A549 (cell line): ENCODE measurements around the gene SPATA12. TPM values are rescaled to one million over a fixed set of nuclear protein-coding genes. Genes with fewer than 3 reads are reported as not detected.

Source experiments
- ATAC-seq, 2 experiments: fragments of 200-7000 bp in 1 of 2; fragments of >200 bp in 1 of 2; cut with Nextera tagmentation in 1 of 2; cut with Tn5 transposase in 1 of 2; 3 replicates each; pipeline versions ENCODE4 v1.8.0 to v1.9.1; 2018 to 2020; ENCODE audit warnings: mild to moderate bottlenecking in 1 of 2, moderate library complexity in 1 of 2
- CTCF ChIA-PET: fragments of 300-600 bp; sonication (Branson Sonifier 250); formaldehyde crosslinking; extraction: SDS; loops from one replicate; lab custom pipeline; 2021; ENCODE audit warnings: antibody characterized with exemption, inconsistent platforms; lab: Yijun Ruan, JAX
- POLR2A ChIA-PET: fragments of 350-600 bp; formaldehyde crosslinking; extraction: SDS; loops from one replicate; lab custom pipeline; 2021; ENCODE audit warnings: antibody characterized with exemption, inconsistent platforms; lab: Yijun Ruan, JAX
- DNase-seq, 2 experiments: peaks; one replicate each; pipeline versions ENCODE4 v3.0.0 to v3.0.0-alpha.2; 2011 to 2016; ENCODE audit warnings: low read depth in 1 of 2, low spot score in 1 of 2
- FAIRE-seq: peaks from 2 replicates; lab custom pipeline; 2011; peaks lifted over from hg19 to GRCh38; lab: Jason Lieb, UNC
- H3K27ac ChIP-seq, 2 experiments: fragments of >200 bp; sonication (Bioruptor Twin); formaldehyde crosslinking; 3 replicates each; pipeline ENCODE4 v1.5.1; 2016 to 2017
- H3K4me1 ChIP-seq: fragments of >200 bp; sonication (Bioruptor Twin); formaldehyde crosslinking; 3 replicates; pipeline ENCODE4 v1.6.1; 2016
- H3K4me2 ChIP-seq: fragments of >200 bp; sonication (Bioruptor Twin); formaldehyde crosslinking; 3 replicates; pipeline ENCODE4 v1.6.1; 2016
- H3K4me3 ChIP-seq: fragments of >200 bp; sonication (Bioruptor Twin); formaldehyde crosslinking; 3 replicates; pipeline ENCODE4 v1.5.1; 2016
- H3K9me3 ChIP-seq: fragments of >200 bp; sonication (Bioruptor Twin); formaldehyde crosslinking; 3 replicates; pipeline ENCODE4 v1.6.1; 2016
- BCL3 ChIP-seq: fragments of >200 bp; sonication (Bioruptor Twin); formaldehyde crosslinking; IDR thresholded peaks from 3 replicates; pipeline ENCODE4 v1.6.1; 2016
- BHLHE40 ChIP-seq: IDR thresholded peaks from 2 replicates; pipeline ENCODE4 v1.6.1; 2012; ENCODE audit warnings: low read depth, low read length, inconsistent platforms
- CBX8 ChIP-seq: fragments of 200-600 bp; sonication (generic); IDR thresholded peaks from 2 replicates; pipeline ENCODE4 v1.6.1; 2016
- CEBPB ChIP-seq, 2 experiments: fragments of >200 bp in 1 of 2; sonication (Bioruptor Twin) in 1 of 2; formaldehyde crosslinking in 1 of 2; IDR thresholded peaks; 2 replicates each; pipeline ENCODE4 v1.6.1; 2012 to 2016
- CHD2 ChIP-seq: fragments of 150-350 bp; IDR thresholded peaks from 2 replicates; pipeline ENCODE4 v1.6.1; 2014; ENCODE audit warnings: low read length; ENCODE audit not compliant: partially characterized antibody
- CHD4 ChIP-seq: fragments of 200-600 bp; sonication (generic); IDR thresholded peaks from 2 replicates; pipeline ENCODE4 v1.6.1; 2016; ENCODE audit warnings: antibody characterized with exemption, mild to moderate bottlenecking, borderline replicate concordance
- CTCF ChIP-seq: fragments of >200 bp; sonication (Bioruptor Twin); formaldehyde crosslinking; IDR thresholded peaks from 3 replicates; pipeline ENCODE4 v1.5.1; 2016
- E2F6 ChIP-seq: IDR thresholded peaks from 2 replicates; pipeline ENCODE4 v1.6.1; 2012; ENCODE audit warnings: low read depth, borderline replicate concordance
- EHF ChIP-seq: fragments of 250-450 bp; sonication (Bioruptor Pico); IDR thresholded peaks from 2 replicates; pipeline ENCODE4 v1.5.0; 2020; ENCODE audit warnings: mild to moderate bottlenecking
- EHMT2 ChIP-seq: fragments of 200-600 bp; sonication (generic); IDR thresholded peaks from 2 replicates; pipeline ENCODE4 v1.6.1; 2016; ENCODE audit warnings: antibody characterized with exemption, low read depth, mild to moderate bottlenecking, moderate library complexity
- EP300 ChIP-seq, 2 experiments: fragments of >200 bp; sonication (Bioruptor Twin); formaldehyde crosslinking; IDR thresholded peaks; 2 replicates in 1 of 2; 3 replicates in 1 of 2; pipeline ENCODE4 v1.6.1; 2016 to 2017
- ESRRA ChIP-seq: fragments of 150-350 bp; IDR thresholded peaks from 2 replicates; pipeline ENCODE4 v1.6.1; 2014; ENCODE audit warnings: mild to moderate bottlenecking, low read length, borderline replicate concordance
- FOSL2 ChIP-seq, 2 experiments: fragments of 450-650 bp in 1 of 2; fragments of >200 bp in 1 of 2; sonication (Bioruptor Twin) in 1 of 2; formaldehyde crosslinking; IDR thresholded peaks; 2 replicates each; pipeline versions ENCODE4 v1.5.0 to v1.6.1; 2016 to 2020; ENCODE audit warnings: mild to moderate bottlenecking in 1 of 2, moderate library complexity in 1 of 2
- HOXB5 ChIP-seq: fragments of 250-450 bp; sonication (Bioruptor Pico); IDR thresholded peaks from 2 replicates; pipeline ENCODE4 v1.5.0; 2020; ENCODE audit warnings: mild to moderate bottlenecking, moderate library complexity
- JUN ChIP-seq, 2 experiments: fragments of >200 bp; sonication (Bioruptor Twin); formaldehyde crosslinking; IDR thresholded peaks; 2 replicates in 1 of 2; 3 replicates in 1 of 2; pipeline ENCODE4 v1.6.1; 2016 to 2017
- JUNB ChIP-seq: fragments of >200 bp; sonication (Bioruptor Twin); formaldehyde crosslinking; IDR thresholded peaks from 2 replicates; pipeline ENCODE4 v1.6.1; 2016
- KDM5A ChIP-seq: fragments of 200-600 bp; sonication (generic); IDR thresholded peaks from 2 replicates; pipeline ENCODE4 v1.6.1; 2016; ENCODE audit warnings: antibody characterized with exemption, mild to moderate bottlenecking
- RAD21 ChIP-seq, 2 experiments: fragments of >200 bp in 1 of 2; sonication (Bioruptor Twin) in 1 of 2; formaldehyde crosslinking in 1 of 2; IDR thresholded peaks in 1 of 2; conservative IDR thresholded peaks in 1 of 2; 2 replicates in 1 of 2; 3 replicates in 1 of 2; pipeline ENCODE4 v1.6.1; 2012 to 2018; ENCODE audit warnings: inconsistent platforms in 1 of 2
- RARB ChIP-seq: fragments of 250-450 bp; sonication (Bioruptor Pico); IDR thresholded peaks from 2 replicates; pipeline ENCODE4 v1.8.0; 2021; ENCODE audit warnings: mild to moderate bottlenecking, moderate library complexity
- SMC3 ChIP-seq: fragments of >200 bp; sonication (Bioruptor Twin); formaldehyde crosslinking; IDR thresholded peaks from 3 replicates; pipeline ENCODE4 v1.6.1; 2018; ENCODE audit warnings: inconsistent platforms
- SREBF2 ChIP-seq: fragments of 450-650 bp; IDR thresholded peaks from 2 replicates; pipeline ENCODE4 v1.6.1; 2014; ENCODE audit warnings: mild to moderate bottlenecking, moderate library complexity
- USF2 ChIP-seq: fragments of 450-650 bp; IDR thresholded peaks from 2 replicates; pipeline ENCODE4 v1.6.1; 2014; ENCODE audit warnings: antibody characterized with exemption
- ZFP36 ChIP-seq: fragments of 450-650 bp; IDR thresholded peaks from 2 replicates; pipeline ENCODE4 v1.6.1; 2014; ENCODE audit warnings: borderline replicate concordance; ENCODE audit not compliant: partially characterized antibody
- ZNF302 ChIP-seq: fragments of 250-450 bp; sonication (Bioruptor Pico); IDR thresholded peaks from 2 replicates; pipeline ENCODE4 v1.9.0; 2021; ENCODE audit warnings: inconsistent platforms, mild to moderate bottlenecking, moderate library complexity
- ZSCAN20 ChIP-seq: fragments of 250-450 bp; sonication (Bioruptor Pico); IDR thresholded peaks from 2 replicates; pipeline ENCODE4 v1.8.0; 2022; ENCODE audit warnings: mild to moderate bottlenecking, moderate library complexity
- WGBS: methylation state at CpG from one replicate; pipeline ENCODE4 v1.1.6; 2017; ENCODE audit errors: missing lambda C conversion rate; 5-methylcytosine and 5-hydroxymethylcytosine counted together
- polyA plus RNA-seq, 4 experiments: library from polyadenylated mRNA; depleted of rRNA in 3 of 4; stranded (reverse); fragments of >200 nt; fragmentation: RNase III in 1 of 4; extraction: RNeasy Plus Mini Kit Qiagen cat#74134 plus additional on column Dnase treatment in 1 of 4; gene quantifications; 2 replicates in 3 of 4; 3 replicates in 1 of 4; pipeline ENCODE4 v1.2.3, GENCODE V29; 2011 to 2017

SPATA12 gene
- polyA plus RNA-seq, 2 of the 4 experiments (the other 2 are of a cell fraction) = 0.17 to 0.18 TPM

GRCh38 chr3:57112206-57112605, 51.7 kb downstream of the SPATA12 start (continued):
- TF ChIP-seq CTCF = no peak
- TF ChIP-seq USF2 = no peak
- no peak for TF ChIP-seq CEBPB (IDR thresholded peaks at IDR 0.05)
- TF ChIP-seq EHF = no peak
- no peak for TF ChIP-seq BHLHE40
- no peak for TF ChIP-seq CHD4
- TF ChIP-seq ESRRA = no peak
- TF ChIP-seq HOXB5 = no peak

GRCh38 chr3:57116501-57116900, 56.0 kb downstream of the SPATA12 start:
- Histone ChIP-seq H3K4me3 (no peak overlapping the region), H3K4me1 (no peaks in the 10 kb centered on the region), H3K4me2 (no peak overlapping the region), H3K27ac (no peak overlapping the region), H3K9me3 (no peaks in the 10 kb centered on the region)
- ChIA-PET CTCF (interaction anchor here (1.1 kb wide), 1 partner anchor 16 kb away, joined by 5 read pairs; no protein-coding TSS in a partner anchor), POLR2A (no interaction called here)
- TF ChIP-seq SREBF2 (no peak), RAD21 (conservative IDR thresholded peaks at IDR 0.05 in 1 of 2, IDR thresholded peaks at IDR 0.05 in 1 of 2) (no peak), JUN (IDR thresholded peaks at IDR 0.05) (no peak), RARB (CRISPR knock-in tag) (no peak), EP300 (IDR thresholded peaks at IDR 0.05) (no peak), CBX8 (no peak), BCL3 (no peak), ZNF302 (no peak), BHLHE40 (no peak), SMC3 (no peak), KDM5A (no peak), ZFP36 (no peak), E2F6 (no peak), ZSCAN20 (CRISPR knock-in tag) (no peak), CEBPB (IDR thresholded peaks at IDR 0.05) (no peak), JUNB (no peak), CHD2 (no peak), FOSL2 (IDR thresholded peaks at IDR 0.05) (no peak), FOSL2 (CRISPR knock-in tag; IDR thresholded peaks at IDR 0.05) (no peak), EHMT2 (no peak)
- WGBS = 96% methylated on average over 3 of the region's 3 CpGs
- ATAC-seq (no peak), DNase-seq (no peak), FAIRE-seq (no peak)
